Medulla oblongata (tissue), 1 donor: ENCODE data around the gene MYBBP1A.
A peak's percentile ranks its signal among the peaks of the same experiment; 100 is the strongest.

Source experiments
- DNase-seq: peaks from one replicate; pipeline ENCODE4 v3.0.0-alpha.2; 2015; ENCODE audit errors: extremely low spot score

Gene MYBBP1A

GRCh38 chr17:4536742-4537411 lies 18.3 kb downstream of the MYBBP1A start:
- peak; percentile 45 for DNase-seq

- peak; percentile 54 for DNase-seq
Measured at GRCh38 chr17:4536259-4536741, 18.9 kb downstream of the MYBBP1A start.

- no peak for DNase-seq
Measured at GRCh38 chr17:4535667-4536258, 19.4 kb downstream of the MYBBP1A start.

GRCh38 chr17:4534928-4535666 lies 20.1 kb downstream of the MYBBP1A start:
- DNase-seq, result no peak

GRCh38 chr17:4534515-4534914 lies 20.7 kb downstream of the MYBBP1A start:
- DNase-seq, result peak; percentile 48

GRCh38 chr17:4533523-4534504 lies 21.4 kb downstream of the MYBBP1A start:
- DNase-seq, result peak; percentile 96

- no peak for DNase-seq
Measured at GRCh38 chr17:4532860-4533522, 22.2 kb downstream of the MYBBP1A start.

GRCh38 chr17:4531988-4532736 lies 23.0 kb downstream of the MYBBP1A start:
- no peak for DNase-seq

- no peak for DNase-seq
Measured at GRCh38 chr17:4530799-4531730, 24.1 kb downstream of the MYBBP1A start.

GRCh38 chr17:4529533-4530152 lies 25.5 kb downstream of the MYBBP1A start:
- DNase-seq, result no peak

- no peak for DNase-seq
Measured at GRCh38 chr17:4527566-4528125, 27.5 kb downstream of the MYBBP1A start.

- DNase-seq, result no peak
Measured at GRCh38 chr17:4527134-4527533, 28.1 kb downstream of the MYBBP1A start.

- DNase-seq, result no peak
Measured at GRCh38 chr17:4525691-4526397, 29.3 kb downstream of the MYBBP1A start.

- no peak for DNase-seq
Measured at GRCh38 chr17:4523946-4524345, 31.2 kb downstream of the MYBBP1A start.

GRCh38 chr17:4522661-4523060 lies 32.5 kb downstream of the MYBBP1A start:
- no peak for DNase-seq

GRCh38 chr17:4520894-4521600 lies 34.1 kb downstream of the MYBBP1A start:
- DNase-seq, result no peak
